Sigmoid colon (tissue), 7 donors: ENCODE measurements around the gene CLPTM1. TPM values are rescaled to one million over a fixed set of nuclear protein-coding genes. Genes with fewer than 3 reads are reported as not detected.

Source experiments
- DNase-seq: peaks from one replicate; pipeline ENCODE4 v3.0.0-alpha.2; 2019
- H3K27ac ChIP-seq, 4 donors: fragments of 200-600 bp; sonication (generic); one replicate each; pipeline ENCODE4 v1.5.1; 2016 to 2019; ENCODE audit warnings: mild to moderate bottlenecking in 1 of 4
- H3K27me3 ChIP-seq, 3 donors: fragments of 200-600 bp; sonication (generic); one replicate each; pipeline ENCODE4 v1.5.1; 2019; ENCODE audit warnings: mild to moderate bottlenecking in 1 of 3
- H3K36me3 ChIP-seq, 4 donors: fragments of 200-600 bp; sonication (generic); one replicate each; pipeline ENCODE4 v1.5.1; 2016 to 2019
- H3K4me1 ChIP-seq, 4 donors: fragments of 200-600 bp; sonication (generic); one replicate each; pipeline ENCODE4 v1.5.1; 2017 to 2019
- H3K4me3 ChIP-seq, 4 donors: fragments of 200-600 bp; sonication (generic); one replicate each; pipeline ENCODE4 v1.5.1; 2017 to 2019; ENCODE audit warnings: mild to moderate bottlenecking in 2 of 4, moderate library complexity in 1 of 4
- H3K9me3 ChIP-seq, 4 donors: fragments of 200-600 bp in 3 of 4; sonication (generic) in 3 of 4; one replicate each; pipeline versions ENCODE4 v1.5.1 to v1.6.1; 2013 to 2019
- EP300 ChIP-seq, 4 donors: sonication (generic); formaldehyde crosslinking; IDR thresholded peaks; one replicate each; pipeline ENCODE4 v1.6.1; 2017; ENCODE audit warnings: antibody characterized with exemption in 4 of 4
- POLR2A ChIP-seq, 2 donors: fragments of 450-650 bp; IDR thresholded peaks; one replicate each; pipeline ENCODE4 v1.6.1; 2016; ENCODE audit warnings: antibody characterized with exemption in 2 of 2, mild to moderate bottlenecking in 2 of 2, moderate library complexity in 2 of 2
- POLR2AphosphoS5 ChIP-seq, 4 donors: sonication (generic); formaldehyde crosslinking; IDR thresholded peaks; one replicate each; pipeline ENCODE4 v1.6.1; 2017; ENCODE audit warnings: antibody characterized with exemption in 4 of 4
- WGBS, 2 donors: extraction: QIAGEN DNeasy Blood & Tissue Kit; methylation state at CpG; one replicate each; pipeline ENCODE4 v1.1.7; 2013; 5-methylcytosine and 5-hydroxymethylcytosine counted together
- intact Hi-C: fragments of 100-400 bp; cut with DNase I; formaldehyde crosslinking; loops from one replicate; pipeline ENCODE4 v1.15.1; 2023
- polyA plus RNA-seq, 3 donors: library from polyadenylated mRNA; stranded (reverse); fragments of 200-250 nt; gene quantifications; one replicate each; pipeline ENCODE4 v1.2.3, GENCODE V29; 2013
- total RNA-seq, 4 donors: library from RNA; depleted of rRNA; stranded (reverse); fragments of >200 nt; gene quantifications; one replicate each; pipeline ENCODE4 v1.1.0, GENCODE V29; 2016
- TF ChIP-seq, protein P1 (sequence below), 4 experiments: fragments of 450-650 bp in 3 of 4; fragments of 200-600 bp in 1 of 4; IDR thresholded peaks; one replicate each; pipeline ENCODE4 v1.5.1; 2016 to 2019; ENCODE audit warnings: antibody characterized with exemption in 4 of 4, mild to moderate bottlenecking in 3 of 4, moderate library complexity in 2 of 4
- donor health status: healthy with polysubstance abuse.
- donor health status: Bipolar disorder and iron deficiency.
- donor health status: healthy.

Gene CLPTM1
- total and polyA plus RNA-seq, 7 donors, result 22.2 to 94.0 (median 43.2) TPM

DNA sequence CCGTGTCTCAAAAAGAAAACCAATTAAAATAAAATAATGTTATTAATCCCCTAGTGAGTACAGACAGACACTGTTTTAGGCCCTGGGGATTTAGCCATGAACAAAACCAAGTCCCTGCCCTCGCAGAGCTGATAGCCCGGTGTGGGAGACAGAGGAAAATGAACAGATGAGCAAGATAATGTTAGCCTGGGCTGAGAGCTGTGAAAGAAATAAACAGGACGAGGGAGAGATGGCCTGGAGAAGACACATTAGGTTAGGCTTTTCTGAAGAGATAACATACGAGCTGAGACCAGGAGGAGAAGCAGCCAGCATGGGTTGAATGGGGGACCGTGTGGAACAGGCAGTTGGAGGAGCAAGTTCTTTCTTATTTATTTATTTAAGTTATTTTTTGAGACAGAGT, 55.1 kb downstream of the CLPTM1 start:
- 78 to 82% methylated on average over 6 of the region's 6 CpGs for WGBS, 2 donors
- Histone ChIP-seq H3K27ac (no peak overlapping the region), H3K4me1 (no peaks in the 10 kb centered on the region), H3K4me3 (no peak overlapping the region), H3K9me3 (no peaks in the 10 kb centered on the region), H3K36me3 (peaks cover 0 to 47% (median 0%) of the 10 kb centered on the region in 4 donors), H3K27me3 (no peaks in the 10 kb centered on the region)
- intact Hi-C loops, result loop anchor here (10.0 kb wide), 1 partner anchor 244 kb away; the partner anchor contains the start of gene MARK4
- DNase-seq, result no peak
- TF ChIP-seq, protein P1, sequence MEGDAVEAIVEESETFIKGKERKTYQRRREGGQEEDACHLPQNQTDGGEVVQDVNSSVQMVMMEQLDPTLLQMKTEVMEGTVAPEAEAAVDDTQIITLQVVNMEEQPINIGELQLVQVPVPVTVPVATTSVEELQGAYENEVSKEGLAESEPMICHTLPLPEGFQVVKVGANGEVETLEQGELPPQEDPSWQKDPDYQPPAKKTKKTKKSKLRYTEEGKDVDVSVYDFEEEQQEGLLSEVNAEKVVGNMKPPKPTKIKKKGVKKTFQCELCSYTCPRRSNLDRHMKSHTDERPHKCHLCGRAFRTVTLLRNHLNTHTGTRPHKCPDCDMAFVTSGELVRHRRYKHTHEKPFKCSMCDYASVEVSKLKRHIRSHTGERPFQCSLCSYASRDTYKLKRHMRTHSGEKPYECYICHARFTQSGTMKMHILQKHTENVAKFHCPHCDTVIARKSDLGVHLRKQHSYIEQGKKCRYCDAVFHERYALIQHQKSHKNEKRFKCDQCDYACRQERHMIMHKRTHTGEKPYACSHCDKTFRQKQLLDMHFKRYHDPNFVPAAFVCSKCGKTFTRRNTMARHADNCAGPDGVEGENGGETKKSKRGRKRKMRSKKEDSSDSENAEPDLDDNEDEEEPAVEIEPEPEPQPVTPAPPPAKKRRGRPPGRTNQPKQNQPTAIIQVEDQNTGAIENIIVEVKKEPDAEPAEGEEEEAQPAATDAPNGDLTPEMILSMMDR (IDR thresholded peaks at IDR 0.05), result no peak
- TF ChIP-seq EP300 (IDR thresholded peaks at IDR 0.05) (no peak), POLR2AphosphoS5 (IDR thresholded peaks at IDR 0.05) (no peak), POLR2A (IDR thresholded peaks at IDR 0.05) (no peak)

DNA sequence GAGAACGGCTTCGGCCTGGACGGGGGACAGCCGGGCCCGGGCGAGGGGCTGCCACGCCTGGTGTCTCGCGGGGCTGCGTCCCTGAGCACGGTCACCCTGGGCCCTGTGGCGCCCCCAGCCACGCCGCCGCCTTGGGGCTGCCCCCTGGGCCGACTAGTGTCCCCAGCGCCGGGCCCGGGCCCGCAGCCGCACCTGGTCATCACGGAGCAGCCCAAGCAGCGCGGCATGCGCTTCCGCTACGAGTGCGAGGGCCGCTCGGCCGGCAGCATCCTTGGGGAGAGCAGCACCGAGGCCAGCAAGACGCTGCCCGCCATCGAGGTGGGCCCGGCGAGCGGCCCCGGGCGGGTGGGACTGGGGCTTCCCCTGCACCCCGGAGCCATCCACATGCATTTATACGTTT, 56.8 kb downstream of the CLPTM1 start:
- DNase-seq, result no peak
- TF ChIP-seq, protein P1 (IDR thresholded peaks at IDR 0.05), result no peak
- TF ChIP-seq POLR2A (IDR thresholded peaks at IDR 0.05) (no peak), EP300 (IDR thresholded peaks at IDR 0.05) (no peak), POLR2AphosphoS5 (IDR thresholded peaks at IDR 0.05) (no peak)
- peaks cover 0 to 4% (median 3%) of the 10 kb centered on the region in 4 donors for H3K4me1 ChIP-seq
- H3K4me3 ChIP-seq, result no peak overlapping the region
- H3K36me3 ChIP-seq, result peaks cover 0 to 49% (median 0%) of the 10 kb centered on the region in 4 donors
- no peaks in the 10 kb centered on the region for H3K27me3 ChIP-seq
- no peak overlapping the region for H3K27ac ChIP-seq
- no peaks in the 10 kb centered on the region for H3K9me3 ChIP-seq
- 97% methylated on average over 42 of the region's 42 CpGs for WGBS, 2 donors
- intact Hi-C loops, result loop anchor here (10.0 kb wide), 1 partner anchor 243 kb away; the partner anchor contains the start of gene MARK4

DNA sequence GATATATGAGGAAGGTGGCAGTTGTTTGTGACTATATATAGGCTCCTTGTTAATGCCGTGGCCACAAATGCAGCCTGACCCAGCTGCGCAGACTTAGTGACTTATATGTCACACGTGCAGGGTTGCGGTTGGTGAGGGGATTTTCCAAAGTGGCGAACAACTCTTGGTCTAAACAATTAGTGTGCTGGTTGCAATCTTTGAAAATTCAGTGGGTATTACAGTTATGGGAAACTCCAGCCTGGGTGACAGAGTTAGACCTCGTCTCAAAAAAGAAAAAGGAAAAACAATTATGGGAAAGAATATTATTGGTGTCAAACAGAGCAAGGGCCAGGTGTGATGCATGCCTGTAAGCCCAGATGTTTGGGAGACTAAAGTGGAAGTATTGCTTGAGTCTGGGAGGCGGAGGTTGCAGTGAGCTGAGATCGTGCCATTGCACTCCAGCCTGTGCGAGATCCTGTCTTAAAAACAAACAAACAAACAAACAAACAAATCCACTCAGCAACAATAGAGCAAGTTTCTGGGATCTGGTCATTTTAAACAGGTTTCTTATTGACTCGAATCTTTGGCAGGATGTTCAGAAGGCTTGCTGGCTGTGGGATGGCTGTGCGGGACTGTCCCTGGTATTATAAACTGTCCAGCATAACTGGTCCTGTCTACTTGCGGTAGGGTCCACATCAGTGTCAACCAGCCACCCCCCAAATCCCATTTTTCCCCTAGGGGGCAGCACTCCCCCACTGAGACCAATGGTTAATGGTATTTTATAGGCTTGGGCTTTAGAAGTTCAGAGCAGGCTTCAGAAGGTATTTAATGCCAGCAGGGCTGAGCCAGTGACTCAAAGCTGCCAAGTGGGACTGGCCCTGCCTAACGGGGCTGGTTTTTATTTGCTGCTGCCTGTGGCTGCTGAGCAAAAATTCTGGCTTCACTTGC, 61.5 kb downstream of the CLPTM1 start:
- WGBS, 2 donors, result 57 to 59% methylated on average over 13 of the region's 13 CpGs
- H3K27me3 ChIP-seq, result no peaks in the 10 kb centered on the region
- no peaks in the 10 kb centered on the region for H3K9me3 ChIP-seq
- intact Hi-C loops, result loop anchor here (2.0 to 10.0 kb wide), 3 partner anchors 161 to 322 kb away; partner anchors contain the start of genes BLOC1S3, MARK4 and TRAPPC6A
- peak overlapping the region in 3 of 4 donors; percentile 25 to 34 (median 33) for H3K27ac ChIP-seq
- peaks cover 0 to 36% (median 0%) of the 10 kb centered on the region in 4 donors for H3K36me3 ChIP-seq
- H3K4me1 ChIP-seq, result peaks cover 0 to 11% (median 9%) of the 10 kb centered on the region in 4 donors
- DNase-seq, result peak; percentile 83
- no peak overlapping the region for H3K4me3 ChIP-seq
- TF ChIP-seq, protein P1 (IDR thresholded peaks at IDR 0.05), result peak; percentile 53 to 60 (median 56)
- TF ChIP-seq POLR2AphosphoS5 (IDR thresholded peaks at IDR 0.05) (peak in 1 of 4 donors; percentile 35), EP300 (IDR thresholded peaks at IDR 0.05) (no peak), POLR2A (IDR thresholded peaks at IDR 0.05) (no peak)

DNA sequence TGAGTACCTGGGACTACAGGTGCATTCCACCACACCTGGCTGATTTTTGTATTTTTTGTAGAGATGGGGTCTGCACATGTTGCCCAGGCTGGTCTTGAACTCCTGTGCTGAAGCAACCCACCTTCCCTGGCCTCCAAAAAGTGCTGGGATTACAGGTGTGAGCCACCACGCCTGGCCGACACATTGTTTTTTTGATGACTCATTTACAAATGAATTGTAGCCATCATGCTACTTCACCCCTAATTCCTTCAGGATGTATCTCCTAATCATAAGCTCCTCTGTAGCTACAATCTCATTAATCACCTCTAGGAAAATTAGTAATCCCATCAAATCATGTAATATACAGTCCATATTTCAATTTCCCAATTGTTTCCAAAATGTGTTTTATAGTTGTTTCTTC, 64.0 kb downstream of the CLPTM1 start:
- peaks cover 0 to 11% (median 0%) of the 10 kb centered on the region in 4 donors for H3K36me3 ChIP-seq

More for the DNA sequence above, 64.0 kb downstream of the CLPTM1 start:
- TF ChIP-seq POLR2AphosphoS5 (IDR thresholded peaks at IDR 0.05), result no peak
- TF ChIP-seq, protein P1 (IDR thresholded peaks at IDR 0.05), result no peak
- no peak for TF ChIP-seq EP300 (IDR thresholded peaks at IDR 0.05)
- no peak for TF ChIP-seq POLR2A (IDR thresholded peaks at IDR 0.05)
- DNase-seq, result no peak
- WGBS, 2 donors, result 80 to 89% methylated on average over 2 of the region's 2 CpGs
- intact Hi-C loops, result loop anchor here (5.0 to 10.0 kb wide), 2 partner anchors 158 to 236 kb away; partner anchors contain the start of genes BLOC1S3, MARK4 and TRAPPC6A
- Histone ChIP-seq H3K27ac (no peak overlapping the region), H3K27me3 (no peaks in the 10 kb centered on the region), H3K4me3 (no peak overlapping the region), H3K9me3 (no peaks in the 10 kb centered on the region), H3K4me1 (peaks cover 0 to 11% (median 9%) of the 10 kb centered on the region in 4 donors)
